Stimulated activated CD8-positive, alpha-beta memory T cell treated with anti-CD3 and anti-CD28 coated beads, Interleukin-7, amount 100 ng/mL, for 1 hour (primary cell): ENCODE results near the gene KRT6B.
"Not testable (repeated sequence)": the region's sequence is repeated elsewhere in the genome, so short reads cannot be mapped to it uniquely, and the experiment has no call there.

Experiments
- DNase-seq, 2 donors: peaks; one replicate each; pipeline ENCODE4 v3.0.0-alpha.2; 2020; ENCODE audit warnings: low read depth in 2 of 2

KRT6B gene

DNA sequence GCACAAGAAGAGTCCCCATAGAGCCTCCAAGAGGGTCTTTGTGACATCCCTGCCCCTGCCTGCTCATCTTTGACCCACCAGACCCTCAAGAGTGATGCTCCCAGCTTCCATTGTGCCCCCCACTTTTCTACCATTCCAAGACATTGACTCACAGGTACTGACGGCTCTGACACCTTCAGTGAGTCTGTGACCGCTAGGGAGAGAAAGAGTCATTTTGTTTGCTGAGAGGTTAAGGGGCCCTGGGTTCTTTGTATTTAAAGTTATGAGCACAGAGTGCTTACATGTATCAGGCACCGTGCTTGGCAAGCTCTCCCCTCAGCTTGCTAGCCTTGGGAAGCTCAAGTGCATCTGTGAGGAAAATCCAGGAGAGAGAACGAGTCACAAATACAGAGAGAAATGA is 38.7 kb downstream of the KRT6B start:
- DNase-seq: no peak

DNA sequence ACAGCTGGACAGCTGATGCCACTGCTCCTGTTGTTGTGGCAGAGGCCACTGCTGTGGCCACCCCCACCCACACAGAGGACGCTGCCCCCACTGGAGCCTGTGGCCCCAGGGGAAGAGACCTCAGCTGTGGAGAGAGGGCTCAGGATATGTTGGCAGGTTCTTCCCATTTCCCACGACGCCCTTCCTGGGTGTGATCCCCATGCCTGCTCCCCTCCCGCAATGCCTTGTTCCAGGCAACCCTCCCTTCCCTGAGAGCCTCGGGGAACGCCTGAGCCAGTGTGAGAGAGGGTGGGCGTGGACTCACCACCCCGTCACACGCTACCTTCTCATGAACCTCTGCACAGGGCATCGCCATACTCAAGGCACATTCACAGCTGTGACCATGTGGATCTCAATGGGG is 40.1 kb downstream of the KRT6B start:
- DNase-seq: no peak

- not testable (repeated sequence) for DNase-seq
These were observed 41.2 kb downstream of the KRT6B start for GRCh38 chr12:52410589-52411248.

DNA sequence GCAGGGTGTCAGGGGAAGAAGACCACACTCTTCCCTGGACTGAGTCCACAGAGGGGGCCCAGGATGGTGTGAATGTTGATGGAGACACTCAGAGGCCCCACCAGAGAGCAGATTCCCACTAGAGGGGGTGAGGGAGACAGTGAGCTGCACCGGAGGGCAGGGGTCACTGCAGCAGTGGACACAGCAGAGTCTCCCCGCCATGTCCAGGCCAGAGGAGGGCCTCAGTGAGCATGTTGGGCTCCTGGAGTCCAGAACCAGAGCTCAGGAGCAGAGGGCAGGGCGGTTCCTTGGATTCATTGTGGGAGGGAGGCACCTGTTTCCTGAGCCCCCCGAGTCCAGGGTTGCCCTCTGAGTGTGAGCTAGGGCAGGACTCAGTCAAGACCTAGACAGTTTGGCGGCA is 44.0 kb downstream of the KRT6B start:
- no peak for DNase-seq

- DNase-seq: no peak
These were observed 46.0 kb downstream of the KRT6B start, which contains the start of gene KRT82 for GRCh38 chr12:52405922-52406385. Gene KRT82 (minus strand): TSS chr12:52406335. CDS start chr12:52406277, 58 bp downstream.

GRCh38 chr12:52404951-52405350 is 47.0 kb downstream of the KRT6B start:
- no peak for DNase-seq

DNA sequence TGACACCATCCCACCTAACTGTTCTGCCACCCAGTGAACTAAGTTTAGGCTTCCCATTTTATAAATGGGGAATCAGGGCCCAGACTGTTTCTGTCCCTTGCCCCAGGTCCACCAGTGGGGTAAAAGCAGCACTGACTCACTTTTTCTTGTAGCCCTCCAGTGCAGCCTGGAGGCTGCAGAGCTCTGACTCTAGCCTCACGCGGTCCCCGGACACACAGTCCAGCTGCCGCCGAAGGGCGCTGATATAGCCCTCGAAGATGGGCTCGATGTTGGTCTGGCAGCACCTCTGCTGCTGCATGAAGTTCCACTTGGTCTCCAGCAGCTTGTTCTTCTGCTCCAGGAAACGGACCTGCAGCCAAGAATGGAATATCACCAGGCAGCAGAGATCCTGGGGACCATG is 48.4 kb downstream of the KRT6B start:
- no peak for DNase-seq

DNA sequence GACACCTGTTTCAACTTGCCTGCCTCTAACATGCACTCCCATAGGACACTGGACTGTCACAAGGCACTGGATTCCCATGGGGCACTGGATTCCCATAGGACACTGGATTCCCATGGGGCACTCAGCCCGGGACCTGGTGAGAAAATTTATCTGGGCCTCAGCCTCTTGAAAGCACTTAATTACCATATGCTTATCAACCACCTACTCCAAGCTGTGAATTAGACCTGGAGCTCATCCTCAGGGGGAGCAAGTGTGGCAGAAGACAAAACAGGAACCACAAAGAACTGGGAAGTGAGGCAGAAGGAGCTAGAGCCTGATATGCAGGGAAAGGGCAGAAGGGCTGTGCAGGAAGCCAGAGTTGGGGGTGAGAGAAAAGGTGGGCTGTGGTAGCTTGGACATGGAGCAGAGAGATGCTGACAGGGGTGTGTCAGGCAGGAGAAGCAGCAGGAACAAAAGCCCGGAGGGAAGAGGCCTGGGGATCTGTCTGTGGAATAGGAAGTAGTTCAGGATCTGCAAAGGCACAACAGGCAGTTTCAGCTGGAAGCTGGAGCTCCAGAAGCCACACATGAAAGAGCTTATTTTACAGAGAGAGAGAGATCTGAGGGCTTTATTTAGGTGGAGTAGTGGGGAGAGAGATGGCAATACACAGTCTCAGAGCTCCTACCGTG is 48.9 kb downstream of the KRT6B start:
- no peak for DNase-seq

DNA sequence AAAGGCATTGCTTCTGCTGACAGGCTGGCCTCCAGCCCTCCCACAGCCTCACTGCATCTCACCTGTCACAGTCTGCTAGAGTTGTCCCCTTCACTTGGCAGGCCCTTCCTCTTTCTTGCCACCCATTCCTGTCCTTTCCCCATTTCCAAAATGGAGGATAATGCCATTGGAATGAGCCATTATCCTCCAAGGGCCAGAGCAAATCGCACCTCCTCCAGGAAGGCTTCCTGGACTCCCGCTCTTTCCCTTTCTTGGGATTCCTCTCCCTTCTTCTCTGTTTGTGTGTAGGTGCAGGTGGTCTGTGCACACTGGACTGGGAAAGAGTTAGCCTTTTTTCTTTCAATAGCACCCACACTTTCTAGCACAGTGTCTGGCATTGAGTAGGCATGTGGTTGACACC is 49.6 kb downstream of the KRT6B start:
- no peak for DNase-seq

- DNase-seq: no peak
These were observed 50.0 kb downstream of the KRT6B start for GRCh38 chr12:52401926-52402325.

- no peak for DNase-seq
These were observed 50.4 kb downstream of the KRT6B start for GRCh38 chr12:52401526-52401925.

GRCh38 chr12:52400906-52401305 is 51.0 kb downstream of the KRT6B start:
- no peak for DNase-seq

DNA sequence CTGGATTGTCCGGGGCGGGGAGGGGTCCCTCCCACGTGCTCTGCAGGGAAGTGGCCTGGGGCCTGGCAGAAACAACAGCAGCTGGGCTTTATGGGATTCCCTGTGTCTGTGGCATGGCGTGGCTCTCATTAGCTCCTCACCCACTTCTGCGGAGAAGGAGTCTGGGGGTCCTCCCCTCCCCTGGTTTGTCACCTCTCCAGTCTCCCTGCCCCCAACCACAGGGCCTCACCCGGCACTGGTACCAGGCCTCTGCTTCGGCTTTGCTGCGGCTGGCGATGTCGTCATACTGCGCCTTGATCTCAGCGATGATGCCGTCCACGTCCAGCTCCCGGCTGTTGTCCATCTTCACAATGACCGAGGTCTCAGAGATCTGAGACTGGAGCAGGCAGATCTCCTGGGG is 52.2 kb downstream of the KRT6B start:
- DNase-seq: no peak

DNA sequence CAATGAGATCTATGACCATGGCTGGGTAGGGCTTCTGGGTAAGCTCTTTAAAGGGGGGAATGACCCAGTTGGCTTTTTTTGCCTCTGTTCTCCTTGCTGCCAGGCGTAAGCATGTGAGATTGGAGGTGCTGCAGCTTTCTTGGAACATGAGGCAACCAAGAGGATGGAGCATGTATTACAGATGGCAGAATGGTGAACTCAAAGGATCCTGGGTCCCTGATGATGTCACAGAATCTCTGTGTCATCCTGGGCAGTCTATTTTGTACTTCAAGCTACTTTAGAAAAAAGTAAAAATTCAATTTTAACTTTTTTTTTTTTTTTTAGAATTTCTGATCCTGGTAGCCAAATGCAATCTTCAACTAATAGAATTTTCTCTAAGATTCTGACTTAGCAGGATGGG is 53.8 kb downstream of the KRT6B start:
- DNase-seq: no peak

DNA sequence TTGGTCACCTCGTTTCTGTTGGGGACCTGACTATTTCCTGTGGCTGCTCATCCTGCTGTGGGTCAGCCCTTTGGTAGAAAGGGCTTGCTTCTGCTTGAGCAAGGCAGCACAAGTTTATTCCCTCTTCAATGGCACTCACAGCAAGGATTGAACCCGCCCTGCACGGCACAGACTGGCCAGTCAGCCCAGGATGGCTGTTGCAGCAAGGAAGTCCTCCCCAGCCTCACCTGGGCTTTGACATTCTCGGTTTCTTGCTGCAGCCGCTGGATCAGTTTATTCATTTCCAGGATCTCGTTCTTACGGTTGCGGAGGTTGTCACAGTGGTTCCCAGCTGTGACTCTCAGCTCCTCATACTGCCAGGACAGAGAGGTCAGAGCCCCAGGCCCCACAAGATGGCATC is 55.3 kb downstream of the KRT6B start:
- no peak for DNase-seq
